Activated CD4-positive, CD25-positive, alpha-beta regulatory T cell treated with anti-CD3 and anti-CD28 coated beads, Interleukin-2, amount 50 U/mL, for 72 hours (primary cell): Measurements from ENCODE around the gene GALNT12.

Source experiments
- DNase-seq: peaks from one replicate; pipeline ENCODE4 v3.0.0; 2021

Gene GALNT12

GRCh38 chr9:98864281-98865174 is 57.1 kb downstream of the GALNT12 start:
- DNase-seq: no peak

GRCh38 chr9:98865284-98865875 is 57.9 kb downstream of the GALNT12 start:
- no peak for DNase-seq

GRCh38 chr9:98866435-98867102 is 59.1 kb downstream of the GALNT12 start:
- DNase-seq: no peak

- no peak for DNase-seq
Observed at GRCh38 chr9:98867103-98867428, 59.6 kb downstream of the GALNT12 start.

- DNase-seq: no peak
Observed at GRCh38 chr9:98867429-98868168, 60.1 kb downstream of the GALNT12 start.

GRCh38 chr9:98869078-98869745 is 61.7 kb downstream of the GALNT12 start:
- no peak for DNase-seq

- no peak for DNase-seq
Observed at GRCh38 chr9:98869866-98870265, 62.4 kb downstream of the GALNT12 start.

- no peak for DNase-seq
Observed at GRCh38 chr9:98870782-98871557, 63.5 kb downstream of the GALNT12 start.

GRCh38 chr9:98871558-98872065 is 64.1 kb downstream of the GALNT12 start:
- no peak for DNase-seq

GRCh38 chr9:98873526-98873925 is 66.1 kb downstream of the GALNT12 start:
- no peak for DNase-seq

- no peak for DNase-seq
Observed at GRCh38 chr9:98873951-98874371, 66.5 kb downstream of the GALNT12 start.

GRCh38 chr9:98874721-98875255 is 67.3 kb downstream of the GALNT12 start:
- DNase-seq: no peak

GRCh38 chr9:98875536-98875935 is 68.1 kb downstream of the GALNT12 start:
- DNase-seq: no peak

GRCh38 chr9:98877311-98877710 is 69.8 kb downstream of the GALNT12 start:
- DNase-seq: no peak

GRCh38 chr9:98879094-98879962 is 71.9 kb downstream of the GALNT12 start:
- no peak for DNase-seq

GRCh38 chr9:98879963-98880310 is 72.5 kb downstream of the GALNT12 start:
- no peak for DNase-seq

GRCh38 chr9:98880311-98881015 is 73.0 kb downstream of the GALNT12 start:
- DNase-seq: no peak

GRCh38 chr9:98881356-98881755 is 73.9 kb downstream of the GALNT12 start:
- no peak for DNase-seq

- DNase-seq: no peak
Observed at GRCh38 chr9:98881836-98882568, 74.5 kb downstream of the GALNT12 start.
